ENCODE results near the gene SMOC2. TPM values are rescaled to one million over a fixed set of nuclear protein-coding genes. Genes with fewer than 3 reads are reported as not detected.

The SMOC2 gene
- total RNA-seq, 1 experiment from 2014 or later = 0.42 TPM

GRCh38 chr6:168711049-168711640 is 270.2 kb downstream of the SMOC2 start:
- Histone ChIP-seq H3K9me2 (ENCODE audit: insufficient read depth) (no peaks in the 10 kb centered on the region), H2AFZ (ENCODE audit: low read depth, low read length, poor library complexity, severe bottlenecking) (peak overlapping the region; percentile 77), H4K20me1 (ENCODE audit: insufficient read depth) (no peaks in the 10 kb centered on the region), H3K27ac (ENCODE audit: low read depth, low read length) (no peak overlapping the region), H3K9ac (ENCODE audit: low read length) (no peak overlapping the region), H3K9me3 (ENCODE audit: control insufficient read depth in 1 of 2, insufficient read depth in 1 of 2, low read depth in 1 of 2, low read length in 2 of 2) (no peaks in the 10 kb centered on the region), H3K4me2 (ENCODE audit: low read length) (no peak overlapping the region), H3K4me1 (ENCODE audit: control insufficient read depth in 1 of 2, insufficient read depth in 2 of 2, low read length in 2 of 2) (peaks cover 0 to 6% of the 10 kb centered on the region in 2 experiments; a peak in 1 of 4 replicates), H3K79me2 (ENCODE audit: insufficient read depth, low read length) (no peaks in the 10 kb centered on the region), H3K4me3 (replicated peaks in 1 of 2; ENCODE audit: low read depth in 1 of 2, low read length in 2 of 2) (no peak overlapping the region), H3K27me3 (ENCODE audit: insufficient read depth, low read length) (no peaks in the 10 kb centered on the region), H3K36me3 (ENCODE audit: control insufficient read depth in 1 of 2, insufficient read depth in 2 of 2, low read length in 2 of 2) (no peaks in the 10 kb centered on the region)
- ChIA-PET CTCF (no interaction called here), RAD21 (ENCODE audit: low non-redundant PET in 1 of 2, low total read pairs in 2 of 2, uncharacterized antibody in 2 of 2, unreplicated experiment in 2 of 2) (no interaction called here), POLR2A (no interaction called here)
- no peak for DNase-seq (ENCODE audit: low read depth, low spot score)
- no peak for TF ChIP-seq SRF (IDR thresholded peaks at IDR 0.05; ENCODE audit: low read depth)
- TF ChIP-seq MAX (IDR thresholded peaks at IDR 0.05) = no peak
- no peak for TF ChIP-seq ATF3 (IDR thresholded peaks at IDR 0.05)
- no peak for TF ChIP-seq SP1 (IDR thresholded peaks at IDR 0.05; ENCODE audit: low read depth)
- no peak for TF ChIP-seq JUND (IDR thresholded peaks at IDR 0.05)
- peak; percentile 11 to 58 (median 56); a peak in 3 of 6 replicates for TF ChIP-seq CTCF (IDR thresholded peaks at IDR 0.05 in 2 of 3, conservative IDR thresholded peaks at IDR 0.05 in 1 of 3; ENCODE audit: borderline replicate concordance in 1 of 3, insufficient read depth in 1 of 3, low read depth in 2 of 3, low read length in 2 of 3)
- TF ChIP-seq SIN3A (IDR thresholded peaks at IDR 0.05; ENCODE audit: low read depth) = no peak
- TF ChIP-seq ZBTB33 (IDR thresholded peaks at IDR 0.05; ENCODE audit: extremely low read depth, insufficient replicate concordance, low read length) = no peak
- peak; percentile 48; the same call in 1 of the 2 replicates for ATAC-seq
- intact Hi-C loops (cut with micrococcal nuclease) = loop anchor here (5.0 kb wide), 1 partner anchor 94 kb away; no protein-coding TSS in a partner anchor
- BruUV-seq (replicated peaks) = no TSS peak
